HG02678 (cell line): Measurements from ENCODE around the gene LAMA2.

Source experiments
- ATAC-seq: cut with Tn5 transposase; IDR thresholded peaks from one replicate; pipeline ENCODE4 v1.9.1; 2021; ENCODE audit warnings: mild to moderate bottlenecking, moderate library complexity; ENCODE audit not compliant: unreplicated experiment

Gene LAMA2

DNA sequence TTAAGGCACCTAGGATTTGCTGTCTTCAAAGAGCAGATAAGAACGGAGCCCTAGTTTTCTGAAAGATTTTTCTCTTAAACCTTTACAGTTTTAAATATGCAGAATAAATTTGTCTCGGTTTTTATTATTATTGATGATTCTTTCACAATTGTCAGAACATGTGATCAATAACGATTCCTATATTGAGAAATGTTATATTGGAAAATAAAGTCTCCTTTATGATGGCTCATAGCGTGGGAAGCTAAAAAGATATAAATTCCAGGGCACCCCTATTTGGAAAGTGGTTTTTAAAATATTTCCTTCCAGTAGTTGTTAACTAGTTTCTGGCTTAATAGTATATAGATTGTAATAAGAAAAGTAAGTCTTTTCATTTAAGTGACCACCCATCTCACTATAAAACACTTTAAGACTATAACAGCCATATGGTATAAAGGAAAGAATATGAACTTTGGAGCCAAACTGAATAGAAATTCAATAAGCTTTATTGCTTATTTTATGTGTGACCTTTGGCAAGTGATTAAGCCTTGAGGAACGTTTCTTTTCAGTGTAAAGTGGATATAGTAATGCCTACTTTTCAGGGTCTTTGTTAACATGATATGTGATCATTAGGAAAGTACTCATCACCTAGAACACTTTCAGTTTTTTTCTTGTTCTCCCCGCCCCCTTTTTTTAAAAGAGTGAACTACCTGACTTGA is 369.6 kb downstream of the LAMA2 start:
- ATAC-seq = no peak

GRCh38 chr6:129253242-129253641 is 370.3 kb downstream of the LAMA2 start:
- ATAC-seq = no peak

DNA sequence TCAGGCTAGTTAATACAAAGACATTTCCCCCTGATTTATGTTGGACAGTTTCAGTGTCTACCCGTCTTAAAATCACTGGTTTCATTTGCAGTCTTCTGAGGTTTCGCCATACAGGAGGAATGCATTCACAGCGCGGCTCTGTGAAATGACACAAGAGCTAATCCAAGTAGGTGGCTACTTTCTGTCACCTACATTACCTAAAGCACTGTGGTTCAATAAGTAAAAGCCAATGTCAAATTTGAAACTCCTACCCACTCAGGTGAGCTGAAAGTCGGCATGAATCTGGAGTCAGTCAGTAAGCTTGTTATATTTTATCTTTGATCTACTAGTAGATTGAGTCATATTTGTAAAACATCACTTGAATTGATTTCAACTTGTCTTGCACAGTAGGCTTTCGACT is 370.8 kb downstream of the LAMA2 start:
- ATAC-seq = no peak

DNA sequence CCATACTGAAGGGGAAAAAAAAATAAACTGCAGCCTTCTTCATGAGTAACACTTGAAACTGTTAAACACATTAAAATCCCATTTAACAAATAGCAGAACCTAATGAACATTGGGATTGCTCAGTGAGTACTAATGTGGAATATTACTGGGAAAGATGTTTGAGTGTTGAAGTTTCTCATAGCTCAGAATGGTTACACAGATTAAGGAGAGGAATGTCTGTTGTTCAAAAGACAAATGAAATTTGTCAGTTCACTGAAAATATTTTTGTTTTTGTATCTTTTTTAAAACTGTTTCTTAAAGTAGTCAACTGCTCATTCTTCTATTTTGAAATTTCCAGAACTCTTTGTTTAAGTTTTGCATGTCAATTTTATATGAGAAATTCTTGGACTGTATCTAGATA is 374.3 kb downstream of the LAMA2 start:
- ATAC-seq = no peak

GRCh38 chr6:129262661-129263060 is 379.7 kb downstream of the LAMA2 start:
- ATAC-seq = no peak

DNA sequence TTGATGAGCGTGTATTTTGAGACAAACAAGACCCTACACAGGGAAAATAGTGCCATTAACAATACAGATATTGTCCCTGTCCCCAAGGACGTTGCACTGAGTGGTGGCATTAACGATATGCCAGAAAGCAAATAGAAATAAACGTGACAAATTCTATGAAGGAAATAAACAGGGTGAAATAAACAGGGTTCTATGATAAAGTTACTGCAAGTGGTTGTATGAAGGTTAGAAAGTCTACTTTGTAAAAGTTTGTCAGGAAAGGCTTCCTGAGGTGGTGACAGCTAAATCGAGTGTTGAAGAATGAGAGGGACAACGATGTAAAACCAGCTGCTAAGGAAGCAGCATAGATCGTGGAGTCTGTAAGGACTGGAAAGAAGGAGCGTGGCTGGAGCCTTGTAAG is 380.2 kb downstream of the LAMA2 start:
- no peak for ATAC-seq

GRCh38 chr6:129264480-129265045 is 381.6 kb downstream of the LAMA2 start:
- ATAC-seq = no peak

DNA sequence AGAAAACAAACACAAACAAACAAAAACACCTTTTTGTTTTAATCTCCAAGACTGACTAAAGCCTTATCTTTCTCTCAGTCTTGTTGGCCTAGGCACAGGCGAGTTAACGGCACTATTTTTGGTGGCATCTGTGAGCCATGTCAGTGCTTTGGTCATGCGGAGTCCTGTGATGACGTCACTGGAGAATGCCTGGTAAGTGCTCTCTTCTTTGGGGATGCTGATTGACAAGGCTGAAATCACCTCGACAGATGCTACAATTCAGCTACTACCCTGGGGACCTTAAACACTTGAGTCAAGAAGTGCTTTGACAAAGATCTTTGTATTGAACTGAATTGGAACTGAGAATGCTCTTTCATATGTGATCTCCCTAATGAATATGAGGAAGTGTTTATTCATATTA is 384.1 kb downstream of the LAMA2 start:
- ATAC-seq = no peak

- no peak for ATAC-seq
These were observed 386.1 kb downstream of the LAMA2 start for GRCh38 chr6:129269076-129269475.

DNA sequence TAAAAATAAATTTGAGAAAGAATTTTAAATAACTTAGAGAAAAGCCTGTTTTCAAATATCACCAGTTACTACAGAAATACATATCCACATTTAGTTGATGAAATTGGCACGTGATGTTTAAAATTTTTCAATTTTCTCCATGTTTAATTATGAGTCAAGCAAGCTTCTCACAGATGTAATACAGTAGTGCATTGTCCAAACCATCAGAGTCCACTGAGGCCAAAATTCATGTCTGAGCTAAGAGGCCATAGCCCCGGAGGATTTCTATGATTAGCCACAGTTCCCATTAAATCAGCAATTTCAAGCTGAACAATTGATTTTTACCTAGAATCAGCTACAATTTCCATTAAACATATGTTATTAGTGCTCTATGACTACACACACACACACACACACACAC is 387.0 kb downstream of the LAMA2 start:
- ATAC-seq = no peak

GRCh38 chr6:129270450-129270849 is 387.5 kb downstream of the LAMA2 start:
- ATAC-seq = no peak

DNA sequence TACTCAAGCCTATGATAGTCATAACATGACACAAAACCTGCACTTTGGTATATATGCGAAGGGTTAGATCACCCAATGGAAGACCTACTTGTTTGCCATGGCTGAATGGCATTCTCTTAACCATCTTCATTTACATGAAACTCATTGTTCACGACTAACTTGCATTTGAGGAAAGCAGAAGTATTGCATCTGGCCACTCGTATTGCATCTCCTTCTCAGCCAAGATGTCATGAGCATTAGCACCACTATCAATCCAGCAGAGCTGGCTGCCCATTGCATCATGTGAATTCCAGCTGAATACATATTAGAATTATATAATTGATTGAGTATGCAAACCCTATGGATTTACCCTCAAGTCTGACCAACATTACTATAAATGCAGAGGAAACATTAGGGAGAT is 390.2 kb downstream of the LAMA2 start:
- no peak for ATAC-seq

- no peak for ATAC-seq
These were observed 393.5 kb downstream of the LAMA2 start for GRCh38 chr6:129276461-129276860.

DNA sequence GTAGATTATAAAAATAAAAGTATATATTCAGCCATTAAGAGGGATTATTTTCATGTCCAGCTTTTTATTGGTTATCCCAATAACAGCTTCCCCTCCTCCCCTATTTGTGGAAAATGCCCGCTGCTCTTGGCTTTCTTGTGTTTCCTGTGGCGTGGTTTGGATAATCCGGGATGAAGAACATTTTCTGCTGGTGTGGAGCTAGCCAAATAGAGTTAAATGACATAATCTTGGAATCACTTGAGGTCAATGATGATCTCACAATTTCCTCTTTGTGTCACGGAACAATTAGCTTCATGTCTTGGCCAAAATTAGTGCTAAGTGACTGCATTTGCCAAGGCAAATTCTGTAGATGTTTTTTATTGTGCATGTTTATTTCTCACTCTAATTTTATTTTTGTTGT is 394.0 kb downstream of the LAMA2 start:
- no peak for ATAC-seq

DNA sequence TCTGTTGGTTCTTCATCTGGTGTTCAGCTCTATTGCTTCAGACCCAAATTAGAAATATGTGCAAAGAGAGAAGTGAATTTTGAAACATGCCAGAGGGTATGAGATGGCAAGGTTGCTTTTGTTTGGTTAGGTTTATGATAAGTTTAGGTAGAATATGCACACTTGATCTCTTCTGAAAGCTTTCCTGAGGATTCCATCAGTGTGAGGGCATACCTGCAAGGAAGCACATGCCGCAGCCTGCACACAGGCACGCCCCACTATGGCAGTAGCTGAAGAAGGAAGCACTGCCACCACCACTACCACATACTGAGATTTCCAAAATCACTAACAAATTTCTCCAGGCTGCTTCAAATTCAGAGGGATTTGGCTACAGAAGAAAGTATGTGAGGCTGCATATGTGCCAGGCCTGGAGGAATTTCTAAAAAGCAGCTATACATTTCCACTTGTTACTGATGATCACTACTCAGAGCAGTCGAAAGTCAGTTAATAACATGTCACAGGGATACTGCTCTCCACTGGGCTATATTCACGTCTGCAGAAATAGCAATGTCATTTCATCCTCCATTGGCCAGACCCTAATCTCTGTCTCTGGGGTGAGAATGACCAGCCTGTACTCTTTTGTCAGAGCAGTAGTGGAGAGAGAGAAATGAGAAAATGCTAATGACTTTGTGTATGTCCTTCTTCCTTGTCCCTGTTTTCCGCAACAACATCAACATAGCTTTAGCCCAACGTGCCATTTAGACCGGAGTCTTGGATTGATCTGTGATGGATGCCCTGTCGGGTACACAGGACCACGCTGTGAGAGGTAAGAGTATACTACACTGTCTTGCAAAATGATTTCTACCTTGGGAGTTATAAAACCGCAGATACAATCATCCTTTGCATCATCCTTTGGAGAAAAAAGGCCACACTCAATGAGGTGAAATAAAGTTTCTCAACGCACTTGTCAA is 396.7 kb downstream of the LAMA2 start:
- no peak for ATAC-seq

DNA sequence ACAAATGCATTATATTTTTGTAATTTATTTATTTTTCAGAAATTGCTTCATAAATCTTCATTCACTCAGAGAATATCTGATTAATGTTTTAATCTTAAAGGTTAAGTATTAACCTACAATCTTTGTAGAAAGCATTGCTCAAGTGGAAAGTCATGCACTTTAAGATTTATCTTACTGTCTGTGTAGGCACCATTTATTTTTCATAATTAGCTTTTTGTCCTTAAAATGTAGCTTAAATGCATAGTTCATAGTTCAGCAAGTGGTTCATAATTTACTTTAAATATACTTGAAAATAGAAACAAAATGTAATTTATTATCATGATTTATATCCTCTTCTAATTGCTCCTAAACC is 397.3 kb downstream of the LAMA2 start:
- no peak for ATAC-seq

GRCh38 chr6:129280749-129281148 is 397.8 kb downstream of the LAMA2 start:
- ATAC-seq = no peak

GRCh38 chr6:129281168-129281796 is 398.3 kb downstream of the LAMA2 start:
- ATAC-seq = no peak

DNA sequence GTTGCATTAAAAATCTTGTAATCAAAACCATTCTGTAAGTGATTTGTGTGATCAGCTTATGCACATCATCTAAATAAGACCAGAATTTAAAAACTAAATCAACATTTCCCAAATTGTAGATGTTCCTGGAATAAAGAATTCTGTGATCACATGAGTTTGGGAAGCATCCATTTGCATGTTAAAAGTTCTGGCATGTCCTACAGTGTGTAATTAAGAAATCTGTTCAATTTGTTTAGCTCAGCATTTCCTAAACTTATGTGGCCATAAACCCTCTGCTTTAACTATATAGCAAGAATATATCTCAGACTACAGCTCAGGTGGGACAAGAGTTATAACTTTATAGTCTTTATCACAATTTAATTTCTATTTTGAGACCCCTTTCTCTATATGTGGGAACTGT is 399.1 kb downstream of the LAMA2 start:
- ATAC-seq = no peak

GRCh38 chr6:129284225-129284624 is 401.3 kb downstream of the LAMA2 start:
- ATAC-seq = no peak
